Lower leg skin (tissue), 3 donors: ENCODE results near the gene ASPRV1.
"Not testable (repeated sequence)": the region's sequence is repeated elsewhere in the genome, so short reads cannot be mapped to it uniquely, and the experiment has no call there.

Experiments used
- POLR2A ChIP-seq, 2 donors: fragments of 450-650 bp; IDR thresholded peaks; one replicate each; pipeline ENCODE4 v1.6.1; 2016 to 2017; ENCODE audit warnings: antibody characterized with exemption in 2 of 2, mild to moderate bottlenecking in 1 of 2, moderate library complexity in 1 of 2
- TF ChIP-seq, protein P1 (sequence below), 3 donors: fragments of 450-650 bp; IDR thresholded peaks; one replicate each; pipeline ENCODE4 v1.5.1; 2016; ENCODE audit warnings: antibody characterized with exemption in 3 of 3, mild to moderate bottlenecking in 3 of 3, moderate library complexity in 2 of 3

DNA sequence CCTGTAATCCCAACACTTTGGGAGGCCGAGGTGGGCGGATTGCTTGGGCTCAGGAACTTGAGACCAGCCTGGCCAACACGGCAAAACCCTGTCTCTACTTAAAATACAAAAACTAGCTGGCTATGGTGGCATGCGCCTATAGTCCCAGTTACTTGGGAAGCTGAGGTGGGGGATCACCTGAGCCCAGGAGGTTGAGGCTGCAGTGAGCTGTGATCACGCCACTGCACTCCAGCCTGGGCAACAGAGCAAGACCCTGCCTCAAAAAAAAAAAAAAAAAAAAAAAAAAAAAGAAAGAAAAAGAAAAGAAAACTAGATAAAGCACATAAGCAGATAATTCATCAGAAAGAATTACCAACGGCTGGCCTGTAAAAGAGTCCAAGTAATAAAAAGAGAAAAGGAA lies 39.1 kb upstream of the ASPRV1 start:
- TF ChIP-seq, protein P1, sequence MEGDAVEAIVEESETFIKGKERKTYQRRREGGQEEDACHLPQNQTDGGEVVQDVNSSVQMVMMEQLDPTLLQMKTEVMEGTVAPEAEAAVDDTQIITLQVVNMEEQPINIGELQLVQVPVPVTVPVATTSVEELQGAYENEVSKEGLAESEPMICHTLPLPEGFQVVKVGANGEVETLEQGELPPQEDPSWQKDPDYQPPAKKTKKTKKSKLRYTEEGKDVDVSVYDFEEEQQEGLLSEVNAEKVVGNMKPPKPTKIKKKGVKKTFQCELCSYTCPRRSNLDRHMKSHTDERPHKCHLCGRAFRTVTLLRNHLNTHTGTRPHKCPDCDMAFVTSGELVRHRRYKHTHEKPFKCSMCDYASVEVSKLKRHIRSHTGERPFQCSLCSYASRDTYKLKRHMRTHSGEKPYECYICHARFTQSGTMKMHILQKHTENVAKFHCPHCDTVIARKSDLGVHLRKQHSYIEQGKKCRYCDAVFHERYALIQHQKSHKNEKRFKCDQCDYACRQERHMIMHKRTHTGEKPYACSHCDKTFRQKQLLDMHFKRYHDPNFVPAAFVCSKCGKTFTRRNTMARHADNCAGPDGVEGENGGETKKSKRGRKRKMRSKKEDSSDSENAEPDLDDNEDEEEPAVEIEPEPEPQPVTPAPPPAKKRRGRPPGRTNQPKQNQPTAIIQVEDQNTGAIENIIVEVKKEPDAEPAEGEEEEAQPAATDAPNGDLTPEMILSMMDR (IDR thresholded peaks at IDR 0.05) = not testable (repeated sequence)
- TF ChIP-seq POLR2A (IDR thresholded peaks at IDR 0.05) = not testable (repeated sequence)
